ENCODE results near the gene ZNF511.

ZNF511 gene

DNA sequence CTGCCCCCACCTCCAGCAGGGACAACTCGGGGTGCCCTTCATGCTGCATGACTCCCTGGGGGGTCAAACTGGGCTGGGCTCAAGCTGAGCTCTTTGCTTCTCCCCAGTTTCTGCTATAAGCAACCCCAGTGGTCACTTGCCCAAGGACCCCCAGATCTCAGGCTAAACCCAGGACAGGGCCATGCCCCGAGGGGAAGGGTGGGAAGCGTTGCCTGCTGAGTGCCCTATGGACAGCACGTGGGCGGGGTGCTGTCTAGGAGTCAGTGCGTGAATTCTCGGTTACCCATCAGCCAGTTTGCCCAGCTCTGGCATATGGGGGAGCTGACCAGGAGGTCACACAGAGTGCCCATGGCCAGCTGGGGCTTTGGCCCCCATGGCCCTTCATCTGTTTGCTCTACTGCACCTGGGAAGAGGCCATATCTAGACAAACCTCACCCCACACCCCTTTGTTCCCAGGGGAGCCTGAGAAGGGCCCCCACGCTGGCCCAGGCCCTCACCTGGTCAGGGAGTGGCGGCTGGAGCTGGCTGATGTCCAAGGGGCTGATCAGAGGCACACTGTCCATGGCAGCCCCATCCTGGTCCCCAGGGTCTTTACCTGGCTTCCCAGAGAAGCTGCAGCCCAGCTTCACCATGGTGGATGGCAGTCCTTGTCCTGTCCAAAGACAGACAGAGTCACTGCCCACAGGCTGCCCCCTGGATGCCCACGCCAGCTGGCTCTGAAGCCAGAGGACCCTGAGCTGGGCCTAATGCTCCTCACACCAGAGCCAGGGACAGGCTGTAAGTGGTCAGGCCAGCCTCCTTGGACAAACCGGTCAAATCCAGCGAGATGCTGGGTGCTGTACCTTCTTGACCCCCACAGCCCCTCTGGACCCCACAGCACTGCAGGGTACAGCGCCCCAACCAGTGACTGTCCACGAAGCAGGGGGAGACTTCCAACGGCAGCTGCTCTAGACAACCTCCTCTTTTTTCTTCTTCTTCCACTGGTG is 19.9 kb downstream of the ZNF511 start:
- no peak for DNase-seq
- Histone ChIP-seq H3K4me1 (ENCODE audit: low read length) (no peaks in the 10 kb centered on the region), H3K4me2 (ENCODE audit: low read depth, low read length) (no peak overlapping the region), H3K27ac (ENCODE audit: low read length) (no peak overlapping the region), H3K9ac (ENCODE audit: low read length) (no peak overlapping the region), H4K20me1 (ENCODE audit: insufficient read depth, low read length) (no peaks in the 10 kb centered on the region), H3F3A (ENCODE audit: insufficient read depth, low read length) (no peaks in the 10 kb centered on the region), H3K36me3 (replicated peaks; ENCODE audit: insufficient read depth, low read length) (no peaks in the 10 kb centered on the region), H3K4me3 (ENCODE audit: low read length) (no peak overlapping the region), H2AFZ (ENCODE audit: low read length) (no peak overlapping the region), H3K79me2 (ENCODE audit: low read length) (no peaks in the 10 kb centered on the region), H3K27me3 (replicated peaks; ENCODE audit: insufficient read depth, low read length) (peaks cover 71% of the 10 kb centered on the region), H3K9me2 (replicated peaks; ENCODE audit: insufficient read depth, low read length) (no peaks in the 10 kb centered on the region), H3K9me3 (replicated peaks; ENCODE audit: insufficient read depth, low read length) (no peaks in the 10 kb centered on the region)
- no peak for TF ChIP-seq EZH2phosphoT487 (IDR thresholded peaks at IDR 0.05; ENCODE audit: low read length)
- TF ChIP-seq EZH2 (optimal IDR thresholded peaks at IDR 0.05; ENCODE audit: low read depth, low read length) = no peak
- TF ChIP-seq, protein P1, sequence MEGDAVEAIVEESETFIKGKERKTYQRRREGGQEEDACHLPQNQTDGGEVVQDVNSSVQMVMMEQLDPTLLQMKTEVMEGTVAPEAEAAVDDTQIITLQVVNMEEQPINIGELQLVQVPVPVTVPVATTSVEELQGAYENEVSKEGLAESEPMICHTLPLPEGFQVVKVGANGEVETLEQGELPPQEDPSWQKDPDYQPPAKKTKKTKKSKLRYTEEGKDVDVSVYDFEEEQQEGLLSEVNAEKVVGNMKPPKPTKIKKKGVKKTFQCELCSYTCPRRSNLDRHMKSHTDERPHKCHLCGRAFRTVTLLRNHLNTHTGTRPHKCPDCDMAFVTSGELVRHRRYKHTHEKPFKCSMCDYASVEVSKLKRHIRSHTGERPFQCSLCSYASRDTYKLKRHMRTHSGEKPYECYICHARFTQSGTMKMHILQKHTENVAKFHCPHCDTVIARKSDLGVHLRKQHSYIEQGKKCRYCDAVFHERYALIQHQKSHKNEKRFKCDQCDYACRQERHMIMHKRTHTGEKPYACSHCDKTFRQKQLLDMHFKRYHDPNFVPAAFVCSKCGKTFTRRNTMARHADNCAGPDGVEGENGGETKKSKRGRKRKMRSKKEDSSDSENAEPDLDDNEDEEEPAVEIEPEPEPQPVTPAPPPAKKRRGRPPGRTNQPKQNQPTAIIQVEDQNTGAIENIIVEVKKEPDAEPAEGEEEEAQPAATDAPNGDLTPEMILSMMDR (IDR thresholded peaks at IDR 0.05; ENCODE audit: low read length) = no peak

DNA sequence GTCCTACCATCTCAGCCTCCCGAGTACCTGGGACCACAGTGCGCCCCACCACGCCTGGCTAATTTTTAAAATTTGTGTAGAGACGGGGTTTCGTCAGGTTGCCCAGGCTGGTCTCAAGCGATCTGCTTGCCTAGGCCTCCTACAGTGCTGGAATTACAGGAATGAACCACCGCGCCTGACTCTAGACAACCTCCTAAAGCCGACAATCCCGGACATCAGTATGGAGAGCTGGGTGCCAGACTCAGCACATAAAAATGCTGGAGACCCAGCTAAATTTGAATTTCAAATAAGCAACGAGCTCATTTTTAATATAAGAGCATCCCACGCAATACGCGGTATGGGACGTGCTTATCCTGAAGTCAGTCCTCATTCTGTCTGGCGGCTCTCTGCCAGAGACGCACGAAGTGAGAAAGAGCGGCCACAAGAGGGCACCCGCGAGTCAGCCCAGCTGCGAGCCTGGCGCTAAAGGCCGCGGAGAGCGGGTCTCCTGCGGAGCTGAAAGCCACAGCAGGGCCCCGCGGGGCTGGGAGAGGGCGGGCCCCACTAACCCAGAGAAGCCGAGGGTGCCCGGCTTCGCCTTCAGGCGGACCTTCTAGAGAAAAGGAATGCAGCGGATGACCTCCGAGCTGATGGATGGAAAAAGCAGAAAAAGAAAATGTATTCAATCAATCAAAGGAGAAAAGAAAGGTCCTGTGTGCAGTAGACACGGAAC is 20.9 kb downstream of the ZNF511 start:
- H3K79me2 ChIP-seq (ENCODE audit: low read length) = no peaks in the 10 kb centered on the region
- H3K9ac ChIP-seq (ENCODE audit: low read length) = no peak overlapping the region
- H3K4me1 ChIP-seq (ENCODE audit: low read length) = no peaks in the 10 kb centered on the region
- H3K4me2 ChIP-seq (ENCODE audit: low read depth, low read length) = peak overlapping the region; percentile 92
- no peaks in the 10 kb centered on the region for H3K9me3 ChIP-seq (replicated peaks; ENCODE audit: insufficient read depth, low read length)
- H3K4me3 ChIP-seq (ENCODE audit: low read length) = peak overlapping the region; percentile 50; the same call in 1 of the 2 replicates
- DNase-seq = peak; percentile 84
- 0 out of 2 replicates have a peak overlapping the region, but pooled peaks have one; percentile 58 for H2AFZ ChIP-seq (ENCODE audit: low read length)
- no peaks in the 10 kb centered on the region for H3K36me3 ChIP-seq (replicated peaks; ENCODE audit: insufficient read depth, low read length)
- TF ChIP-seq EZH2 (optimal IDR thresholded peaks at IDR 0.05; ENCODE audit: low read depth, low read length) (no peak), EZH2phosphoT487 (IDR thresholded peaks at IDR 0.05; ENCODE audit: low read length) (no peak)
- TF ChIP-seq, protein P1 (IDR thresholded peaks at IDR 0.05; ENCODE audit: low read length) = peak; percentile 91
- H3K27me3 ChIP-seq (replicated peaks; ENCODE audit: insufficient read depth, low read length) = peaks cover 73% of the 10 kb centered on the region
- H4K20me1 ChIP-seq (ENCODE audit: insufficient read depth, low read length) = no peaks in the 10 kb centered on the region
- H3K27ac ChIP-seq (ENCODE audit: low read length) = no peak overlapping the region
- H3K9me2 ChIP-seq (replicated peaks; ENCODE audit: insufficient read depth, low read length) = no peaks in the 10 kb centered on the region
- H3F3A ChIP-seq (ENCODE audit: insufficient read depth, low read length) = no peaks in the 10 kb centered on the region

DNA sequence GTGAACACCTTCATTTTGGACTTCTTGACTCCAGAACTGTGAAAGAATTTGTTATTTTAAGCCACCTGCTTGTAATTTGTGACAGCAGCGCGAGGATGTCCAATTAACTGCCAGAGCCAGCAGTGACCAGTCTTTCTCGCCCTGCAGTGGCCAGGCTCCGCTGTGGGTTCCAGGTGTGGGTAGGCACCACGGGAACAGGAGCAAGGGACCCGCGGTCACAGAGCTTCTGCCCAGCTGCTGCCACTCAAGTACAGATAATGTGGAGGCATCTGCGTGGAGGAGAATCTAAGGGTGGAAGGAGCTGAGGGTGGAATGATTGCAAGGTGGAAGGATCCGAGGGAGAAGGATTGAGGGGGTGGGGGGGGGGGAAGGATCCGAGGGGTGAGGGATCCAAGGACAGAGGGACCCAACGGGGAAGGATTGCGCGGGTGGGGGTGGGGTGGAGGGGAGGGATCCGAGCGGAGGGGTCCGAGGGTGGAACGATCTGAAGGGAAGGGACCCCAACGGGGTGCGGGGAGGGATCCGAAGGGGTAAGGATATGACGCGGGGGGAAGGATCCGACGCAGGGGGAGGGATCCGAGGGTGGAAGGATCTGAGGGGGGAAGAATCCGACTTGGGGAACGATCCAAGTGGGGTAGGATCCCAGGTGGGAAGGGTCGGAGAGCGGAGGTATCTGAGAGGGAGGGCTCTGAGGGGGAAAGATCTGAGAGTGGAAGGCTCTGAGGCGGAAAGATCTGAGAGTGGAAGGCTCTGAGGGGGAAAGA is 24.4 kb downstream of the ZNF511 start:
- Histone ChIP-seq H3K79me2 (ENCODE audit: low read length) (no peaks in the 10 kb centered on the region), H3K9ac (ENCODE audit: low read length) (no peak overlapping the region), H3K9me2 (replicated peaks; ENCODE audit: insufficient read depth, low read length) (no peaks in the 10 kb centered on the region), H4K20me1 (ENCODE audit: insufficient read depth, low read length) (no peaks in the 10 kb centered on the region), H2AFZ (ENCODE audit: low read length) (no peak overlapping the region), H3K9me3 (replicated peaks; ENCODE audit: insufficient read depth, low read length) (no peaks in the 10 kb centered on the region), H3F3A (ENCODE audit: insufficient read depth, low read length) (no peaks in the 10 kb centered on the region), H3K4me2 (ENCODE audit: low read depth, low read length) (no peak overlapping the region), H3K4me1 (ENCODE audit: low read length) (no peaks in the 10 kb centered on the region), H3K4me3 (ENCODE audit: low read length) (no peak overlapping the region), H3K36me3 (replicated peaks; ENCODE audit: insufficient read depth, low read length) (no peaks in the 10 kb centered on the region), H3K27ac (ENCODE audit: low read length) (no peak overlapping the region), H3K27me3 (replicated peaks; ENCODE audit: insufficient read depth, low read length) (peaks cover 53% of the 10 kb centered on the region)
- TF ChIP-seq EZH2 (optimal IDR thresholded peaks at IDR 0.05; ENCODE audit: low read depth, low read length) (no peak), EZH2phosphoT487 (IDR thresholded peaks at IDR 0.05; ENCODE audit: low read length) (no peak)
- TF ChIP-seq, protein P1 (IDR thresholded peaks at IDR 0.05; ENCODE audit: low read length) = no peak
- DNase-seq = no peak
